ENCODE data around the gene ANKRD66. TPM values are rescaled to one million over a fixed set of nuclear protein-coding genes. Genes with fewer than 3 reads are reported as not detected.

Gene ANKRD66
- total RNA-seq, 1 donor from 2014 or later = not detected

- no peak for DNase-seq (ENCODE audit: low spot score)
- peaks cover 37% of the 10 kb centered on the region for H3K27me3 Mint-ChIP-seq (ENCODE audit: low read depth)
- no peaks in the 10 kb centered on the region for H3K36me3 Mint-ChIP-seq (ENCODE audit: low read depth)
- no peak overlapping the region for H3K27ac Mint-ChIP-seq (ENCODE audit: unreplicated experiment)
- no peak overlapping the region for H3K4me3 Mint-ChIP-seq (ENCODE audit: unreplicated experiment)
- no peak for TF ChIP-seq CTCF (IDR thresholded peaks at IDR 0.05)
- H3K9me3 Mint-ChIP-seq (ENCODE audit: low read depth) = no peaks in the 10 kb centered on the region
- H3K4me1 Mint-ChIP-seq (ENCODE audit: low read depth) = peaks cover 9% of the 10 kb centered on the region
These were observed 13.4 kb upstream of the ANKRD66 start for GRCh38 chr6:46733341-46733801.

- Mint-ChIP-seq H3K4me3 (ENCODE audit: unreplicated experiment) (peak within 1 kb of the TSS; percentile 74), H3K27ac (ENCODE audit: unreplicated experiment) (no peak within 1 kb of the TSS), H3K4me1 (ENCODE audit: low read depth) (peaks cover 9% of the 10 kb centered on the region), H3K27me3 (ENCODE audit: low read depth) (peaks cover 40% of the 10 kb centered on the region), H3K36me3 (ENCODE audit: low read depth) (peaks cover 2% of the 10 kb centered on the region), H3K9me3 (ENCODE audit: low read depth) (no peaks in the 10 kb centered on the region)
- TF ChIP-seq CTCF (IDR thresholded peaks at IDR 0.05) = peak; percentile 30
- DNase-seq (ENCODE audit: low spot score) = no peak
These were observed 11.6 kb upstream of the ANKRD66 start, which contains the start of gene PLA2G7 for GRCh38 chr6:46734867-46735719. PLA2G7 (minus strand) TSS chr6:46735375; CDS start chr6:46722891, 12,484 bp downstream.

- Mint-ChIP-seq H3K9me3 (ENCODE audit: low read depth) (no peaks in the 10 kb centered on the region), H3K4me3 (ENCODE audit: unreplicated experiment) (peak overlapping the region; percentile 74), H3K27me3 (ENCODE audit: low read depth) (peaks cover 40% of the 10 kb centered on the region), H3K4me1 (ENCODE audit: low read depth) (peaks cover 9% of the 10 kb centered on the region), H3K36me3 (ENCODE audit: low read depth) (peaks cover 2% of the 10 kb centered on the region), H3K27ac (ENCODE audit: unreplicated experiment) (no peak overlapping the region)
- no peak for DNase-seq (ENCODE audit: low spot score)
- TF ChIP-seq CTCF (IDR thresholded peaks at IDR 0.05) = no peak
These were observed 11.1 kb upstream of the ANKRD66 start for GRCh38 chr6:46735720-46736031.

GRCh38 chr6:46736906-46737305, 9.8 kb upstream of the ANKRD66 start:
- Mint-ChIP-seq H3K4me3 (ENCODE audit: unreplicated experiment) (no peak overlapping the region), H3K27me3 (ENCODE audit: low read depth) (peaks cover 37% of the 10 kb centered on the region), H3K36me3 (ENCODE audit: low read depth) (peaks cover 2% of the 10 kb centered on the region), H3K4me1 (ENCODE audit: low read depth) (peaks cover 9% of the 10 kb centered on the region), H3K27ac (ENCODE audit: unreplicated experiment) (no peak overlapping the region), H3K9me3 (ENCODE audit: low read depth) (no peaks in the 10 kb centered on the region)
- TF ChIP-seq CTCF (IDR thresholded peaks at IDR 0.05) = no peak
- no peak for DNase-seq (ENCODE audit: low spot score)

GRCh38 chr6:46741482-46741881, 5.3 kb upstream of the ANKRD66 start:
- Mint-ChIP-seq H3K4me1 (ENCODE audit: low read depth) (no peaks in the 10 kb centered on the region), H3K27ac (ENCODE audit: unreplicated experiment) (no peak overlapping the region), H3K4me3 (ENCODE audit: unreplicated experiment) (no peak overlapping the region), H3K9me3 (ENCODE audit: low read depth) (no peaks in the 10 kb centered on the region), H3K36me3 (ENCODE audit: low read depth) (peaks cover 2% of the 10 kb centered on the region), H3K27me3 (ENCODE audit: low read depth) (peaks cover 28% of the 10 kb centered on the region)
- no peak for TF ChIP-seq CTCF (IDR thresholded peaks at IDR 0.05)
- no peak for DNase-seq (ENCODE audit: low spot score)
